Muscle layer of duodenum (tissue), 2 donors: ENCODE measurements around the gene DAB2IP.

Experiments
- H3K27ac ChIP-seq: one replicate; pipeline ENCODE4 v1.7.0; 2013; ENCODE audit warnings: mild to moderate bottlenecking, low read length
- H3K27me3 ChIP-seq: one replicate; pipeline ENCODE4 v1.7.0; 2013; ENCODE audit warnings: low read depth, mild to moderate bottlenecking, control low read depth, low read length
- H3K36me3 ChIP-seq, 2 donors: one replicate each; pipeline ENCODE4 v1.7.0; 2013; ENCODE audit warnings: low read length in 2 of 2, control low read depth in 1 of 2, mild to moderate bottlenecking in 1 of 2; ENCODE audit not compliant: insufficient read depth in 2 of 2, control insufficient read depth in 1 of 2
- H3K4me1 ChIP-seq, 2 donors: one replicate each; pipeline ENCODE4 v1.7.0; 2013; ENCODE audit warnings: low read length in 2 of 2, mild to moderate bottlenecking in 2 of 2, control low read depth in 1 of 2, moderate library complexity in 1 of 2; ENCODE audit not compliant: insufficient read depth in 2 of 2, control insufficient read depth in 1 of 2
- H3K4me3 ChIP-seq, 2 donors: one replicate each; pipeline ENCODE4 v1.7.0; 2013; ENCODE audit warnings: low read length in 2 of 2, low read depth in 1 of 2, mild to moderate bottlenecking in 1 of 2
- H3K9me3 ChIP-seq, 2 donors: one replicate each; pipeline ENCODE4 v1.7.0; 2013; ENCODE audit warnings: low read length in 2 of 2, control low read depth in 1 of 2, mild to moderate bottlenecking in 1 of 2; ENCODE audit not compliant: control insufficient read depth in 1 of 2
- donor health status: healthy.

Gene DAB2IP

GRCh38 chr9:121656941-121657470, 5.6 kb downstream of the DAB2IP start:
- H3K27me3 ChIP-seq: no peaks in the 10 kb centered on the region
- no peaks in the 10 kb centered on the region for H3K36me3 ChIP-seq
- peaks cover 7 to 24% of the 10 kb centered on the region in 2 donors for H3K4me1 ChIP-seq
- no peak overlapping the region for H3K27ac ChIP-seq
- no peaks in the 10 kb centered on the region for H3K9me3 ChIP-seq
- no peak overlapping the region for H3K4me3 ChIP-seq

GRCh38 chr9:121658166-121658565, 6.7 kb downstream of the DAB2IP start:
- Histone ChIP-seq H3K36me3 (no peaks in the 10 kb centered on the region), H3K27me3 (no peaks in the 10 kb centered on the region), H3K4me3 (no peak overlapping the region), H3K4me1 (peaks cover 4 to 32% of the 10 kb centered on the region in 2 donors), H3K9me3 (no peaks in the 10 kb centered on the region), H3K27ac (peak overlapping the region; percentile 52)

DNA sequence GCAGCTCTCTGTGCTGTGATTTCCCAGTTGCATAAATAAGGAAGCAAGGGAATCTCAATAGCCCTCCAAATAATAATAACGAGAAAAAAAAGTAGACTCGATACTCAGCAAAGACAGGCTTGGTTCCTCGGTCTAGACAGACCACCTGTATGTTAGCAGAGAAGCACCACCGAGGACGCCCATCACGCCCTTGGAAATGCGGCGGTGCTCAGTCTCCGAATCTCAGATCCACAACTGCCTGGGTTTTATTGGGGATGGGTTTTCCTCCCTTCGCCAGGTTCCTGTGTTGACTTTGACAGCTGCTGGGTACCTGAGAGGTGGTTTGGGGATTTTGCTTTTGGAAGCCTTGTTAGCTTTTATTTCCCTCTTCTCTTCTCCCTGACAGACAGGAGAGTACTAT, 7.2 kb downstream of the DAB2IP start:
- H3K36me3 ChIP-seq: no peaks in the 10 kb centered on the region
- no peak overlapping the region for H3K27ac ChIP-seq
- H3K4me1 ChIP-seq: peaks cover 4 to 32% of the 10 kb centered on the region in 2 donors
- H3K4me3 ChIP-seq: no peak overlapping the region
- no peaks in the 10 kb centered on the region for H3K27me3 ChIP-seq
- H3K9me3 ChIP-seq: no peaks in the 10 kb centered on the region

GRCh38 chr9:121660367-121660766, 8.9 kb downstream of the DAB2IP start:
- no peaks in the 10 kb centered on the region for H3K27me3 ChIP-seq
- H3K4me1 ChIP-seq: peaks cover 4 to 24% of the 10 kb centered on the region in 2 donors
- no peak overlapping the region for H3K27ac ChIP-seq
- H3K36me3 ChIP-seq: no peaks in the 10 kb centered on the region
- no peak overlapping the region for H3K4me3 ChIP-seq
- H3K9me3 ChIP-seq: no peaks in the 10 kb centered on the region

DNA sequence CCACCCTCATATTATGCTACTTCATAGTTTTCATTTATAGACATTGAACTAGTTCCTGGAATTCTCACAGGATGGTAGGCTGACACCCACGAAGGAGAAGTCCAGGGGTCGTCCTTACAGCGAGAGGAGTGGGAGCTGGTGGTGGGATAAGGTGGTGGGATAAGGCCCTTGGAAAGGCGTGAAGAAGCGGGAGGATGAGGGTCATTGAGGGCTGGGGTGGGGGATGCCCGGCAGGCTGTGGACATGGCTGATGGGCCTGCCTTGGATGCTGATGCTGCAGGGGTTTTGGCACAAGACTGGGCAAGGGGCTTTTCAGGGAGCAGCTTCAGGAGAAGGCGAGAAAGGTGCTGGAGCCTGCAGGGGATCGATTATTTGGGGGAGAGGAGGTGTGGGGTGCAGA, 9.4 kb downstream of the DAB2IP start:
- Histone ChIP-seq H3K9me3 (no peaks in the 10 kb centered on the region), H3K4me1 (peaks cover 4 to 24% of the 10 kb centered on the region in 2 donors), H3K27me3 (no peaks in the 10 kb centered on the region), H3K36me3 (no peaks in the 10 kb centered on the region), H3K4me3 (no peak overlapping the region), H3K27ac (no peak overlapping the region)

DNA sequence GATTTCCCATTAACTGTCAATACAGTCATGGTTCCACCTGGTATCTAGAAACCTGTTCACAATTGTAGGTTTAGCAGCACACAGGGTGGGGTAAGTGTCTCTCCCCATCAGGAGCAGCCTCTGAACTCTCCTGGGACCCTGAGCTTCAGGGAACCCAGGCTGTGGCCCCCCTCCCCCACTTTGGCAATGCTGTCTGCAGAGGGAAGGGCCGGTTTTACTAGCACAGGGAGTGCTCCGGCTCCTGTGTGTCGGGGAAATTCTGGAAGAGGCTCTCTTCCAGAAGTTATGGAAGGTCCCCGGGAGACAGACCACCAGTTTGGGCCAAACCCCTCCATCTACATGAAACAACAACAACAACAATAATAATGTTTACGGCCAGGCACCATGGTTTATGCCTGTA, 9.9 kb downstream of the DAB2IP start:
- Histone ChIP-seq H3K4me3 (no peak overlapping the region), H3K36me3 (no peaks in the 10 kb centered on the region), H3K27me3 (no peaks in the 10 kb centered on the region), H3K9me3 (no peaks in the 10 kb centered on the region), H3K4me1 (peaks cover 4 to 24% of the 10 kb centered on the region in 2 donors), H3K27ac (no peak overlapping the region)

- no peak overlapping the region for H3K4me3 ChIP-seq
- peaks cover 4 to 20% of the 10 kb centered on the region in 2 donors for H3K4me1 ChIP-seq
- H3K36me3 ChIP-seq: no peaks in the 10 kb centered on the region
- no peaks in the 10 kb centered on the region for H3K9me3 ChIP-seq
- no peaks in the 10 kb centered on the region for H3K27me3 ChIP-seq
- no peak overlapping the region for H3K27ac ChIP-seq
Observed at GRCh38 chr9:121662359-121662758, 10.9 kb downstream of the DAB2IP start.

DNA sequence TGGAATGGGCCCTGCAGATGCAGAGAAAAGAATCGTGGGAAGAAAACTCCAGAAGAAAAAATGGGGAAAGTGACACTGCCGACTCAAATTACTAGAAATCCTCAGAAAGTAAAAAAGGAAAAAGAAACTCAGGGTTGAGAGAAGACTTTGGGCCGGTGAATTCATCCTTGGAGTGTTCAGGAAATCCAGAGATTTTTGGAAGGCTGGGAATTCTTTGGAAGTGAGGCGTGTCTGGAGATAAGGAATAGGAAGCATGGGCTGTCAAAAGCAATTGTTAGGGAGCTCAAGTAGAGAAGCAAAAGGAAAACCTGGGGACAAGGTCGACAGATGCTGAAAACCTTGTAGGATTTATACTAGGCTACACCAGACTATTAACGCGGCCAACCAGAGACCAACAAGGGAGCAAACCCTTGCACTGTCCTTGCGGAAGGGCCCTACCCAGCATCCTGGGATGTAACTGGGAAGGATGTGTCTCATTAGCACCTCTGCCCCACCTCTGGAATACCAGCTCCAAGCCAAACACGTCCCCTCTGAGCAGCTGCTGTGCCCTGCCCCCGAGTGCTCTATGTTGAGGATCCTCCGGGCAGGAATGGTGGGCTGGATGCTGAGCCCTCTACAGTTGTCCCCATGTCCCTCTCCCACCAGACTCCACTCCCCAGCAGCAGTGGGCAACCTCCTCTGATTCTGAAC, 11.6 kb downstream of the DAB2IP start:
- no peaks in the 10 kb centered on the region for H3K9me3 ChIP-seq
- no peak overlapping the region for H3K27ac ChIP-seq
- H3K27me3 ChIP-seq: no peaks in the 10 kb centered on the region
- H3K4me1 ChIP-seq: peaks cover 0 to 14% of the 10 kb centered on the region in 2 donors
- no peaks in the 10 kb centered on the region for H3K36me3 ChIP-seq
- H3K4me3 ChIP-seq: no peak overlapping the region

DNA sequence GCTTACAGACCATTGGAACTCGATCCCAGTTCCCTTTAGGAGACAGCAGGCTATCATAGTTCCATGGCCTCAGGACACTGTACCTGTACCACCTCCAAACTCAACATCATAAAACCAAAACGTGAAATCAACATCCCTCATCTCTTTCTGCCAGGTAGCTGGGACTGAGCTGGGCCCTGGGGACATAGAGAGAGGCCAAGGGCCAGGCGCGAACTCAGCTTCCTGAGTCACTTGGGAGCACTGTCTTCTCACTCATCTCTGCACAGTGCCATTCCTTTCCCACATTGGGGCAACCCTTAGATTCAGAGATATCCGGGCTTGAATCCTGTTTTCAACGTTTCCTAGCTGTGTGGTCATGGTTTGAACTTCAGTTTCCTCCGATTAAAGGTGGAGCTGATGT, 12.2 kb downstream of the DAB2IP start:
- Histone ChIP-seq H3K36me3 (no peaks in the 10 kb centered on the region), H3K27ac (no peak overlapping the region), H3K4me3 (no peak overlapping the region), H3K9me3 (no peaks in the 10 kb centered on the region), H3K27me3 (no peaks in the 10 kb centered on the region), H3K4me1 (peaks cover 0 to 11% of the 10 kb centered on the region in 2 donors)

DNA sequence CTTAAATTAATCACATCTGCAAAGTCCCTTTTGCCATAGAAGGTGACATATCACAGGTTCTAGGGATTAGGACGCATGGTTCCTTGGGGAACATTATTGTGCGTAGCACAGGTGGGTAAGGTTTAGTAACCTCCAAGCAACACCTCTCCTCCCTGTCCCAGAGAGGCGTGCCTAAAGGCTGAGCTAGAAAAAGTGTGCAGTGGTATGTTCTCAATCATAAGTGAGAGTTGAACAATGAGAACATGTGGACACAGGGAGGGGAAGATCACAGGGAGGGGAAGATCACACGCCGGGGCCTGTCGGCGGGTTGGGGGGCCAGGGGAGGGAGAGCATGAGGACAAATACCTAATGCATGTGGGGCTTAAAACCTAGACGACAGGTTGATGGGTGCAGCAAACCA, 14.9 kb downstream of the DAB2IP start:
- Histone ChIP-seq H3K36me3 (no peaks in the 10 kb centered on the region), H3K27me3 (no peaks in the 10 kb centered on the region), H3K4me3 (no peak overlapping the region), H3K4me1 (peaks cover 0 to 11% of the 10 kb centered on the region in 2 donors), H3K9me3 (no peaks in the 10 kb centered on the region), H3K27ac (no peak overlapping the region)

- no peaks in the 10 kb centered on the region for H3K9me3 ChIP-seq
- H3K4me3 ChIP-seq: no peak overlapping the region
- H3K36me3 ChIP-seq: no peaks in the 10 kb centered on the region
- H3K27me3 ChIP-seq: no peaks in the 10 kb centered on the region
- peaks cover 0 to 15% of the 10 kb centered on the region in 2 donors for H3K4me1 ChIP-seq
- no peak overlapping the region for H3K27ac ChIP-seq
Observed at GRCh38 chr9:121667214-121667613, 15.8 kb downstream of the DAB2IP start.

DNA sequence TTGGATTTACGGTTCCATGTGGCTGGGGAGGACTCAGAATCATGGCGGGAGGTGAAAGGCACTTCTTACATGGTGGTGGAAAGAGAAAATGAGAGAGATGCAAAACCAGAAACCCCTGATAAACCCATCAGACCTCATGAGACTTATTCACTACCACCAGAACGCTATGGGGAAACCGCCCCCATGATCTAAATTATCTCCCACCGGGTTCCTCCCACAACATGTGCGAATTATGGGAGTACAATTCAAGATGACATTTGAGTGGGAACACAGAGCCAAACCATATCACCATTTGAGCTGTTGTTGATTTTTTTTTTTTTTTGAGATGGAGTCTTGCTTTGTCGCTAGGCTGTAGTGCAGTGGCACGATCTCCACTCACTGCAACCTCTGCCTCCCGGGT, 16.5 kb downstream of the DAB2IP start:
- H3K27ac ChIP-seq: no peak overlapping the region
- no peak overlapping the region for H3K4me3 ChIP-seq
- H3K27me3 ChIP-seq: no peaks in the 10 kb centered on the region
- no peaks in the 10 kb centered on the region for H3K36me3 ChIP-seq
- peaks cover 0 to 14% of the 10 kb centered on the region in 2 donors for H3K4me1 ChIP-seq
- no peaks in the 10 kb centered on the region for H3K9me3 ChIP-seq
